Prostate gland (tissue), 1 donor: ENCODE results near the gene ERC2.

ENCODE experiments used
- POLR2A ChIP-seq: fragments of 450-650 bp; IDR thresholded peaks from one replicate; pipeline ENCODE4 v1.6.1; 2016; ENCODE audit warnings: antibody characterized with exemption, mild to moderate bottlenecking
- POLR2AphosphoS5 ChIP-seq: sonication (generic); formaldehyde crosslinking; IDR thresholded peaks from one replicate; pipeline ENCODE4 v1.6.1; 2017; ENCODE audit warnings: antibody characterized with exemption

GRCh38 chr3:55792742-55793141, 675.5 kb downstream of the ERC2 start:
- TF ChIP-seq POLR2AphosphoS5 (no peak), POLR2A (no peak)
